SK-N-SH (cell line): ENCODE measurements around the gene EN2.

ENCODE experiments used
- CHD2 ChIP-seq: fragments of 150-350 bp; IDR thresholded peaks from 2 replicates; pipeline ENCODE4 v1.6.1; 2018; ENCODE audit warnings: low read length; ENCODE audit not compliant: partially characterized antibody
- CTCF ChIP-seq: fragments of 200-600 bp; sonication (generic); IDR thresholded peaks from 2 replicates; pipeline ENCODE4 v1.6.1; 2017; ENCODE audit warnings: antibody characterized with exemption, mild to moderate bottlenecking, moderate library complexity
- EP300 ChIP-seq, 2 experiments: IDR thresholded peaks; 2 replicates each; pipeline versions ENCODE4 v1.4.0 to v1.6.1; 2012; ENCODE audit warnings: borderline replicate concordance in 1 of 2, low read depth in 1 of 2, low read length in 1 of 2
- EZH2phosphoT487 ChIP-seq: fragments of 200-600 bp; sonication (generic); IDR thresholded peaks from 2 replicates; pipeline ENCODE4 v1.6.1; 2017; ENCODE audit warnings: low read depth, mixed run types, mild to moderate bottlenecking, antibody characterized with exemption, moderate library complexity, borderline replicate concordance
- FOSL2 ChIP-seq: IDR thresholded peaks from 2 replicates; pipeline ENCODE4 v1.4.0; 2012; ENCODE audit warnings: low read depth, mild to moderate bottlenecking, moderate library complexity, borderline replicate concordance
- GATA2 ChIP-seq: sonication (generic); formaldehyde crosslinking; IDR thresholded peaks from 2 replicates; pipeline ENCODE4 v1.5.0; 2020; ENCODE audit warnings: mild to moderate bottlenecking, missing genetic modification reagents
- JUND ChIP-seq: IDR thresholded peaks from 2 replicates; pipeline ENCODE4 v1.4.0; 2012
- NRF1 ChIP-seq: IDR thresholded peaks from 2 replicates; pipeline ENCODE4 v1.6.1; 2012; ENCODE audit warnings: low read depth, mild to moderate bottlenecking, low read length
- PBX3 ChIP-seq: IDR thresholded peaks from 2 replicates; pipeline ENCODE4; 2012
- POLR2AphosphoS5 ChIP-seq: IDR thresholded peaks from 2 replicates; pipeline ENCODE4 v1.6.1; 2012; ENCODE audit warnings: low read depth, low read length
- REST ChIP-seq: IDR thresholded peaks from 2 replicates; pipeline ENCODE4 v1.6.1; 2012; ENCODE audit warnings: mild to moderate bottlenecking, low read depth, low read length, moderate library complexity
- USF2 ChIP-seq: fragments of 150-350 bp; IDR thresholded peaks from 2 replicates; pipeline ENCODE4 v1.6.1; 2017; ENCODE audit warnings: antibody characterized with exemption, low read length, low read depth, borderline replicate concordance
- YY1 ChIP-seq: IDR thresholded peaks from 2 replicates; pipeline ENCODE4 v1.4.0; 2012; ENCODE audit warnings: low read depth, mild to moderate bottlenecking

GRCh38 chr7:155454183-155455112, 3.5 kb upstream of the EN2 start:
- TF ChIP-seq PBX3, result no peak
- no peak for TF ChIP-seq CTCF
- TF ChIP-seq YY1, result no peak
- TF ChIP-seq REST, result no peak
- TF ChIP-seq NRF1, result no peak
- TF ChIP-seq USF2, result no peak
- no peak for TF ChIP-seq POLR2AphosphoS5
- no peak for TF ChIP-seq EZH2phosphoT487
- TF ChIP-seq JUND, result no peak
- TF ChIP-seq EP300 (IDR thresholded peaks at IDR 0.05; ENCODE audit: borderline replicate concordance in 1 of 2, low read depth in 1 of 2, low read length in 1 of 2), result no peak
- TF ChIP-seq CHD2, result no peak
- TF ChIP-seq GATA2, result no peak
- TF ChIP-seq FOSL2, result no peak
